HepG2 (cell line): ENCODE results near the gene RBM28. TPM values are rescaled to one million over a fixed set of nuclear protein-coding genes. Genes with fewer than 3 reads are reported as not detected.

Source experiments
- ATAC-seq: fragments of 200-7000 bp; cut with Tn5 transposase; 3 replicates; pipeline ENCODE4 v1.9.1; 2020; ENCODE audit warnings: mild to moderate bottlenecking, moderate library complexity
- BruUV-seq: library from RNA; stranded (reverse); fragments of 400-500 nt; replicated peaks from 2 replicates; lab custom pipeline; 2021; lab: Mats Ljungman, UMichigan
- CTCF ChIA-PET: fragments of 300-600 bp; formaldehyde crosslinking; extraction: SDS; loops from one replicate; lab custom pipeline; 2021; ENCODE audit warnings: low total read pairs, inconsistent platforms, low intra/inter-chr PET ratio; lab: Yijun Ruan, JAX
- POLR2A ChIA-PET: fragments of 350-600 bp; sonication (Branson Sonifier 250); formaldehyde crosslinking; loops from one replicate; lab custom pipeline; 2020; ENCODE audit warnings: antibody characterized with exemption, inconsistent platforms; lab: Yijun Ruan, JAX
- DNase-seq: peaks from one replicate; pipeline ENCODE4 v3.0.0-alpha.2; 2015; ENCODE audit warnings: low spot score
- FAIRE-seq: peaks from 3 replicates; lab custom pipeline; 2011; peaks lifted over from hg19 to GRCh38; lab: Jason Lieb, UNC
- H2AFZ ChIP-seq: one replicate; pipeline ENCODE4 v1.6.1; 2011; ENCODE audit warnings: low read length, inconsistent platforms
- H3K27ac ChIP-seq: fragments of 300-600 bp; 3 replicates; pipeline ENCODE4 v1.8.0; 2011; ENCODE audit warnings: mixed run types, mild to moderate bottlenecking, mixed read lengths, low read length, inconsistent platforms; ENCODE audit not compliant: insufficient read depth; ENCODE audit errors: extremely low read length
- H3K27me3 ChIP-seq, 2 experiments: fragments of 200-600 bp in 1 of 2; 2 replicates in 1 of 2; 3 replicates in 1 of 2; pipeline versions ENCODE4 v1.6.0 to v1.8.0; 2011; ENCODE audit warnings: low read length in 2 of 2, mild to moderate bottlenecking in 2 of 2, moderate library complexity in 2 of 2, inconsistent platforms in 1 of 2; ENCODE audit not compliant: insufficient read depth in 2 of 2, control insufficient read depth in 1 of 2
- H3K36me3 ChIP-seq, 2 experiments: fragments of 200-600 bp in 1 of 2; replicated peaks in 1 of 2; 2 replicates in 1 of 2; 3 replicates in 1 of 2; pipeline versions ENCODE4 v1.5.1 to v1.8.0; 2011; ENCODE audit warnings: low read length in 2 of 2, inconsistent platforms in 1 of 2; ENCODE audit not compliant: insufficient read depth in 2 of 2, control insufficient read depth in 1 of 2
- H3K4me1 ChIP-seq: 2 replicates; pipeline ENCODE4 v1.5.1; 2012; ENCODE audit warnings: low read length, inconsistent platforms; ENCODE audit not compliant: insufficient read depth
- H3K4me2 ChIP-seq: 2 replicates; pipeline ENCODE4 v1.6.0; 2011; ENCODE audit warnings: low read depth, low read length, inconsistent platforms
- H3K4me3 ChIP-seq, 3 experiments: fragments of 200-600 bp in 1 of 3; sonication (generic), shearing (Covaris generic) in 1 of 3; replicated peaks in 1 of 3; 2 replicates each; pipeline ENCODE4 v1.5.1; 2011 to 2016; ENCODE audit warnings: low read length in 3 of 3, inconsistent platforms in 2 of 3, low read depth in 2 of 3, mild to moderate bottlenecking in 2 of 3, control low read depth in 1 of 3, mixed read lengths in 1 of 3; ENCODE audit not compliant: insufficient read depth in 1 of 3
- H3K79me2 ChIP-seq: one replicate; pipeline ENCODE4 v1.6.1; 2011; ENCODE audit warnings: low read length, inconsistent platforms; ENCODE audit not compliant: insufficient read depth
- H3K9ac ChIP-seq: 2 replicates; pipeline ENCODE4 v1.6.0; 2011; ENCODE audit warnings: mild to moderate bottlenecking, low read depth, low read length, inconsistent platforms; ENCODE audit not compliant: insufficient read depth
- H3K9me3 ChIP-seq: 2 replicates; pipeline ENCODE4 v1.5.1; 2012; ENCODE audit warnings: mild to moderate bottlenecking, low read length
- H4K20me1 ChIP-seq: 2 replicates; pipeline ENCODE4 v1.6.0; 2011; ENCODE audit warnings: inconsistent platforms, mild to moderate bottlenecking, low read length, moderate library complexity; ENCODE audit not compliant: insufficient read depth
- AKAP8 ChIP-seq: sonication (generic); formaldehyde crosslinking; IDR thresholded peaks from 2 replicates; pipeline ENCODE4 v1.5.1; 2020; ENCODE audit warnings: mild to moderate bottlenecking, missing genetic modification reagents
- BCL3 ChIP-seq: sonication (generic); formaldehyde crosslinking; IDR thresholded peaks from 2 replicates; pipeline ENCODE4 v1.5.1; 2020; ENCODE audit warnings: mild to moderate bottlenecking, missing genetic modification reagents, moderate library complexity
- CHD4 ChIP-seq: fragments of 200-600 bp; sonication (generic); IDR thresholded peaks from 2 replicates; pipeline ENCODE4 v1.7.0; 2017; ENCODE audit warnings: mild to moderate bottlenecking, low read length, borderline replicate concordance
- CREB1 ChIP-seq, 2 experiments: fragments of 450-650 bp in 1 of 2; IDR thresholded peaks; 2 replicates each; pipeline ENCODE4 v1.6.1; 2016 to 2017; ENCODE audit warnings: control low read depth in 1 of 2, mild to moderate bottlenecking in 1 of 2, missing compliant biosample characterization in 1 of 2, missing genetic modification characterization in 1 of 2
- FLYWCH1 ChIP-seq: sonication (generic); formaldehyde crosslinking; IDR thresholded peaks from 2 replicates; pipeline ENCODE4 v1.8.1; 2023; ENCODE audit warnings: mild to moderate bottlenecking, missing genetic modification reagents
- GATA4 ChIP-seq: sonication (generic); IDR thresholded peaks from 2 replicates; pipeline ENCODE4 v1.6.1; 2016; ENCODE audit warnings: antibody characterized with exemption, low read depth, borderline replicate concordance
- KDM5B ChIP-seq: sonication (generic); formaldehyde crosslinking; IDR thresholded peaks from 2 replicates; pipeline ENCODE4 v1.4.0; 2020; ENCODE audit warnings: missing genetic modification reagents, mild to moderate bottlenecking, borderline replicate concordance
- MAX ChIP-seq: IDR thresholded peaks from 2 replicates; pipeline ENCODE4 v1.6.1; 2012; ENCODE audit warnings: inconsistent platforms
- MXD1 ChIP-seq: sonication (generic); formaldehyde crosslinking; IDR thresholded peaks from 2 replicates; pipeline ENCODE4 v1.4.0; 2020; ENCODE audit warnings: mild to moderate bottlenecking, missing genetic modification reagents
- RNF219 ChIP-seq: sonication (generic); formaldehyde crosslinking; IDR thresholded peaks from 2 replicates; pipeline ENCODE4 v1.5.0; 2020; ENCODE audit warnings: mild to moderate bottlenecking, missing genetic modification reagents
- STAG1 ChIP-seq: sonication (generic); formaldehyde crosslinking; IDR thresholded peaks from 2 replicates; pipeline ENCODE4 v1.4.0; 2020; ENCODE audit warnings: missing genetic modification reagents
- ZBTB7A ChIP-seq: sonication (generic); formaldehyde crosslinking; IDR thresholded peaks from 2 replicates; pipeline ENCODE4 v1.8.0; 2022; ENCODE audit warnings: mild to moderate bottlenecking, missing genetic modification reagents
- ZNF143 ChIP-seq: sonication (generic); formaldehyde crosslinking; IDR thresholded peaks from 2 replicates; pipeline ENCODE4 v1.4.0; 2020; ENCODE audit warnings: missing genetic modification reagents
- ZNF280D ChIP-seq: sonication (generic); formaldehyde crosslinking; IDR thresholded peaks from 2 replicates; pipeline ENCODE4 v1.5.1; 2020; ENCODE audit warnings: mild to moderate bottlenecking, missing genetic modification reagents
- ZNF451 ChIP-seq: sonication (generic); formaldehyde crosslinking; IDR thresholded peaks from 2 replicates; pipeline ENCODE4 v1.5.0; 2020; ENCODE audit warnings: mild to moderate bottlenecking, missing genetic modification reagents
- ZNF720 ChIP-seq: sonication (generic); formaldehyde crosslinking; IDR thresholded peaks from 2 replicates; pipeline ENCODE4 v1.4.0; 2020; ENCODE audit warnings: missing genetic modification reagents
- WGBS: methylation state at CpG from one replicate; pipeline ENCODE4 v1.1.6; 2017; ENCODE audit warnings: low lambda C conversion rate; 5-methylcytosine and 5-hydroxymethylcytosine counted together
- in situ Hi-C: cut with HindIII; loops from 2 replicates; pipeline ENCODE4 v1.10.0; 2017; ENCODE audit warnings: low pct_unique_long_range_greater_than_20kb; ENCODE audit not compliant: extremely low pct_ligation_motif_present
- intact Hi-C: fragments of 100-400 bp; cut with micrococcal nuclease; formaldehyde crosslinking; loops from one replicate; pipeline ENCODE4 v1.10.0; 2022; ENCODE audit not compliant: unreplicated experiment
- polyA plus RNA-seq, 8 experiments: library from polyadenylated mRNA; depleted of rRNA in 3 of 8; stranded (reverse) in 7 of 8; unstranded in 1 of 8; fragments of >200 nt; fragmentation: Illumina TruSeq in 4 of 8; extraction: Trizol in 4 of 8; gene quantifications; 2 replicates each; pipeline versions ENCODE4 v1.2.1 to v1.2.3, GENCODE V29; 2011 to 2016; ENCODE audit warnings: low read depth in 4 of 8, missing spikeins in 1 of 8, mixed read lengths in 1 of 8; ENCODE audit not compliant: insufficient read depth in 1 of 8
- total RNA-seq, 5 experiments: library from RNA; depleted of rRNA; stranded (reverse); fragments of >200 nt; fragmentation: Illumina TruSeq; extraction: Trizol; gene quantifications; 2 replicates each; pipeline ENCODE4 v1.2.3, GENCODE V29; 2016; ENCODE audit warnings: low read depth in 1 of 5

The RBM28 gene
- total and polyA plus RNA-seq, 2 of the 13 experiments (the other 11 are each of a cell fraction or from before 2014, with no cell fraction given), result 20.5 to 49.0 TPM

GRCh38 chr7:128265906-128266300 is 77.8 kb downstream of the RBM28 start (continued):
- no peak for TF ChIP-seq MXD1 (CRISPR knock-in tag)
- TF ChIP-seq ZBTB7A (CRISPR knock-in tag), result no peak
- no peak for TF ChIP-seq ZNF451 (CRISPR knock-in tag)
- no peak for TF ChIP-seq STAG1
- TF ChIP-seq MAX, result no peak
- TF ChIP-seq CHD4, result no peak
- TF ChIP-seq BCL3 (CRISPR knock-in tag), result no peak
- no peak for TF ChIP-seq GATA4
- no peak for TF ChIP-seq FLYWCH1

- WGBS, result 76% methylated on average over 6 of the region's 6 CpGs
- H3K9me3 ChIP-seq, result no peaks in the 10 kb centered on the region
- in situ Hi-C loops, result no loop called here
- no peak overlapping the region for H3K9ac ChIP-seq
- H3K4me3 ChIP-seq, result no peak overlapping the region
- no peaks in the 10 kb centered on the region for H3K79me2 ChIP-seq
- no peak overlapping the region for H2AFZ ChIP-seq
- ChIA-PET POLR2A (no interaction called here), CTCF (no interaction called here)
- H3K4me1 ChIP-seq, result peaks cover 21% of the 10 kb centered on the region
- H3K36me3 ChIP-seq, result no peaks in the 10 kb centered on the region
- no peak overlapping the region for H3K4me2 ChIP-seq
- no peaks in the 10 kb centered on the region; a peak in 1 of 5 replicates for H3K27me3 ChIP-seq
- ATAC-seq (no peak), FAIRE-seq (no peak), DNase-seq (no peak)
- no TSS peak for BruUV-seq
- H3K27ac ChIP-seq, result no peak overlapping the region
- intact Hi-C loops, result no loop called here
- no peaks in the 10 kb centered on the region for H4K20me1 ChIP-seq
- TF ChIP-seq CREB1 (IDR thresholded peaks at IDR 0.05), result no peak
- TF ChIP-seq CREB1 (CRISPR knock-in tag; IDR thresholded peaks at IDR 0.05), result no peak
- TF ChIP-seq AKAP8 (CRISPR knock-in tag), result no peak
- TF ChIP-seq ZNF143, result no peak
- TF ChIP-seq ZNF720 (CRISPR knock-in tag), result no peak
- TF ChIP-seq KDM5B (CRISPR knock-in tag), result no peak
- no peak for TF ChIP-seq ZNF280D (CRISPR knock-in tag)
- no peak for TF ChIP-seq RNF219 (CRISPR knock-in tag)
These were observed 78.4 kb downstream of the RBM28 start for GRCh38 chr7:128265156-128265905.
